ENCODE results near the gene DCAF12.

DNA sequence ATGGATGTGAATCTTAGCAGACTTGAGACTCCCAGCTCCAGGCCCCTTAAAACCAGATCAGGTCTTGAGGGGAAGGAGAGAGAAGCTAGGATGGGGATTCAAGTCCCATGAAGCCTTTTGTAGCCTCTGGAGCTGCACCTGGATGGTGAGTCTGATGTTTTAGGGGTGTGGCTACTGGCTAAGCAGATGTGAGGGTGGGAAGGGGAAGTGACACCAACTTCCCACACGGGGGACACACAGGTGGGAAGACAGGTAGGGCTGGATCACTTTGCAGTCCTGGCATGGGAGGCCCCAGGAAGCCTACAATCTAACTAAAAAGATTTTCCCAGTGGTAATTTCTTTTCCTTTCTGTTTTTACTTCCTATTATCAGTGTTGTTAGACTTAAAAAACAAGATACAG lies 39.1 kb downstream of the DCAF12 start:
- TF ChIP-seq POLR2A (IDR thresholded peaks at IDR 0.05) = no peak
- TF ChIP-seq, protein P1, sequence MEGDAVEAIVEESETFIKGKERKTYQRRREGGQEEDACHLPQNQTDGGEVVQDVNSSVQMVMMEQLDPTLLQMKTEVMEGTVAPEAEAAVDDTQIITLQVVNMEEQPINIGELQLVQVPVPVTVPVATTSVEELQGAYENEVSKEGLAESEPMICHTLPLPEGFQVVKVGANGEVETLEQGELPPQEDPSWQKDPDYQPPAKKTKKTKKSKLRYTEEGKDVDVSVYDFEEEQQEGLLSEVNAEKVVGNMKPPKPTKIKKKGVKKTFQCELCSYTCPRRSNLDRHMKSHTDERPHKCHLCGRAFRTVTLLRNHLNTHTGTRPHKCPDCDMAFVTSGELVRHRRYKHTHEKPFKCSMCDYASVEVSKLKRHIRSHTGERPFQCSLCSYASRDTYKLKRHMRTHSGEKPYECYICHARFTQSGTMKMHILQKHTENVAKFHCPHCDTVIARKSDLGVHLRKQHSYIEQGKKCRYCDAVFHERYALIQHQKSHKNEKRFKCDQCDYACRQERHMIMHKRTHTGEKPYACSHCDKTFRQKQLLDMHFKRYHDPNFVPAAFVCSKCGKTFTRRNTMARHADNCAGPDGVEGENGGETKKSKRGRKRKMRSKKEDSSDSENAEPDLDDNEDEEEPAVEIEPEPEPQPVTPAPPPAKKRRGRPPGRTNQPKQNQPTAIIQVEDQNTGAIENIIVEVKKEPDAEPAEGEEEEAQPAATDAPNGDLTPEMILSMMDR (IDR thresholded peaks at IDR 0.05) = no peak

All from adrenal gland (tissue), 5 donors.